ENCODE measurements around the gene UMAD1. TPM values are rescaled to one million over a fixed set of nuclear protein-coding genes. Genes with fewer than 3 reads are reported as not detected.
A peak's percentile ranks its signal among the peaks of the same experiment; 100 is the strongest.

UMAD1 gene
- total and polyA plus RNA-seq, 12 donors: 3.5 to 24.7 (median 17.0) TPM

- no peak overlapping the region for H3K4me3 ChIP-seq
- TF ChIP-seq CTCF (IDR thresholded peaks at IDR 0.05): no peak
- peaks cover 0 to 3% (median 0%) of the 10 kb centered on the region in 11 donors for H3K9me3 ChIP-seq
- H3K27ac ChIP-seq: no peak overlapping the region
- H3K36me3 ChIP-seq: no peaks in the 10 kb centered on the region
- H3K27me3 ChIP-seq: no peaks in the 10 kb centered on the region
- ATAC-seq: no peak
- peaks cover 0 to 85% (median 54%) of the 10 kb centered on the region in 9 donors for H3K4me1 ChIP-seq
- no peak for DNase-seq
- WGBS, 2 donors: 89 to 91% methylated on average over 4 of the region's 4 CpGs
- intact Hi-C loops (cut with DNase I): no loop called here
Measured at GRCh38 chr7:7704867-7705266, 64.3 kb downstream of the UMAD1 start.

- TF ChIP-seq CTCF (IDR thresholded peaks at IDR 0.05): no peak
- H3K27ac ChIP-seq: no peak overlapping the region
- DNase-seq (no peak), ATAC-seq (no peak)
- H3K4me1 ChIP-seq: peaks cover 0 to 80% (median 51%) of the 10 kb centered on the region in 9 donors
- no peak overlapping the region for H3K4me3 ChIP-seq
- H3K36me3 ChIP-seq: no peaks in the 10 kb centered on the region
- no peaks in the 10 kb centered on the region for H3K27me3 ChIP-seq
- intact Hi-C loops (cut with DNase I): no loop called here
- H3K9me3 ChIP-seq: no peaks in the 10 kb centered on the region
- 92 to 93% methylated on average over 2 of the region's 2 CpGs for WGBS, 2 donors
Measured at GRCh38 chr7:7705318-7705717, 64.8 kb downstream of the UMAD1 start.

- ATAC-seq (no peak), DNase-seq (no peak)
- no peak overlapping the region for H3K27ac ChIP-seq
- H3K27me3 ChIP-seq: no peaks in the 10 kb centered on the region
- no peaks in the 10 kb centered on the region for H3K36me3 ChIP-seq
- peaks cover 0 to 74% (median 49%) of the 10 kb centered on the region in 9 donors for H3K4me1 ChIP-seq
- 83 to 91% methylated on average over 1 of the region's 1 CpG for WGBS, 2 donors
- TF ChIP-seq CTCF (IDR thresholded peaks at IDR 0.05): no peak
- no peaks in the 10 kb centered on the region for H3K9me3 ChIP-seq
- no peak overlapping the region for H3K4me3 ChIP-seq
- intact Hi-C loops (cut with DNase I): no loop called here
Measured at GRCh38 chr7:7706101-7706511, 65.6 kb downstream of the UMAD1 start.

- Histone ChIP-seq H3K9me3 (no peaks in the 10 kb centered on the region), H3K36me3 (no peaks in the 10 kb centered on the region), H3K27ac (peak overlapping the region in 3 of 10 donors; percentile 7 to 34 (median 18)), H3K4me1 (peaks cover 0 to 69% (median 43%) of the 10 kb centered on the region in 9 donors), H3K27me3 (no peaks in the 10 kb centered on the region), H3K4me3 (no peak overlapping the region)
- TF ChIP-seq CTCF (IDR thresholded peaks at IDR 0.05): no peak
- 81 to 84% methylated on average over 4 of the region's 4 CpGs for WGBS, 2 donors
- DNase-seq (no peak), ATAC-seq (peak in 2 of 8 donors; percentile 29 to 41)
- intact Hi-C loops (cut with DNase I): no loop called here
Measured at GRCh38 chr7:7706556-7707172, 66.1 kb downstream of the UMAD1 start.
